ENCODE measurements around the gene GAS6.

GRCh38 chr13:113782472-113782871, 81.4 kb downstream of the GAS6 start:
- TF ChIP-seq EZH2phosphoT487 (IDR thresholded peaks at IDR 0.05; ENCODE audit: borderline replicate concordance, low read length) (no peak), CTCF (conservative IDR thresholded peaks at IDR 0.05; ENCODE audit: low read depth, low read length) (no peak), EZH2 (IDR thresholded peaks at IDR 0.05; ENCODE audit: low read length, unreplicated experiment) (no peak)
